ENCODE results near the gene C19orf53. TPM values are rescaled to one million over a fixed set of nuclear protein-coding genes. Genes with fewer than 3 reads are reported as not detected.
A peak's percentile ranks its signal among the peaks of the same experiment; 100 is the strongest.

C19orf53 gene
- total and polyA plus RNA-seq, 10 of the 15 experiments (the other 5 are each of a cell fraction or from before 2014, with no cell fraction given), result 109 to 449 (median 218) TPM

DNA sequence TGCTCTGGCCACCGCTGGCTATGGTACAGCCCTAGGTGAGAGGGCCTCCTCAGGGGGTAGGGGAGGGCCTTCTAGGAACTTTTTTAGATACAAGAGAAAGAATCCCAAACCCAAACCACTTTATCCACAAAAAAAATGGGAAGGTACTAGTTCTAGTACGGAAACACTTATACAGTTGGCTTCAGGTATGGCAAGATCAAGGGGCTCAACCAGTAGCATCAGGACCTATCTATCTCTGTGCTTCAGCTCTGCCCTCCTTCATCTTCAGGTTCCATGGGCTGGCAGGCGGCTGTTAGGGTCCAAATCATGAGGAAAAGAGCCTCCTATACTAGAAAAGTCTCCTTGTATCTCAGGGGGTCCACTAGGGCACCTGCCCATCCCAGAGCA lies 8.2 kb upstream of the C19orf53 start:
- Histone ChIP-seq H3K4me2 (ENCODE audit: control insufficient read depth, insufficient read depth) (no peak overlapping the region; the same call in 1 of the 2 replicates), H3K27me3 (replicated peaks in 1 of 2; ENCODE audit: control insufficient read depth in 2 of 2, insufficient read depth in 2 of 2, low read length in 1 of 2) (no peaks in the 10 kb centered on the region), H4K20me1 (ENCODE audit: control insufficient read depth, insufficient read depth) (no peaks in the 10 kb centered on the region), H2AFZ (ENCODE audit: control insufficient read depth, low read depth, low read length) (no peak overlapping the region), H3K4me1 (ENCODE audit: control insufficient read depth, insufficient read depth, low read length) (no peaks in the 10 kb centered on the region), H3K36me3 (ENCODE audit: control insufficient read depth in 2 of 2, insufficient read depth in 2 of 2, low read length in 1 of 2) (peaks cover 4 to 5% of the 10 kb centered on the region in 2 experiments; a peak in 3 of 4 replicates), H3K4me3 (0 out of 2 replicates have a peak overlapping the region, but pooled peaks have one; percentile 83), H3K9me3 (replicated peaks; ENCODE audit: control insufficient read depth, insufficient read depth, low read length) (no peaks in the 10 kb centered on the region), H3K79me2 (ENCODE audit: control insufficient read depth, insufficient read depth, low read length) (peaks cover 19% of the 10 kb centered on the region), H3K27ac (ENCODE audit: control insufficient read depth, insufficient read depth) (no peak overlapping the region), H3K9ac (ENCODE audit: control insufficient read depth, insufficient read depth, low read length) (no peak overlapping the region)
- 97% methylated on average over 3 of the region's 3 CpGs for WGBS (ENCODE audit: insufficient coverage, insufficient replicate concordance, low lambda C conversion rate, missing lambda C conversion rate)
- ChIA-PET RAD21 (ENCODE audit: unreplicated experiment) (no interaction called here), POLR2A (no interaction called here), SMC1A (ENCODE audit: uncharacterized antibody, unreplicated experiment) (interaction anchor here (0.8 to 2.0 kb wide), 2 partner anchors 8 to 9 kb away, joined by 4 to 6 read pairs; partner anchors contain the start of gene C19orf53), CTCF (no interaction called here)
- no peak for ATAC-seq
- TF ChIP-seq USF1 (IDR thresholded peaks at IDR 0.05; ENCODE audit: borderline replicate concordance, extremely low read length, insufficient read depth, low read depth, low read length) (no peak), MEF2A (IDR thresholded peaks at IDR 0.05; ENCODE audit: insufficient read depth, low read depth, low read length) (no peak), RELA (IDR thresholded peaks at IDR 0.05; ENCODE audit: borderline replicate concordance, partially characterized antibody) (no peak), BMI1 (IDR thresholded peaks at IDR 0.05; ENCODE audit: borderline replicate concordance) (no peak), HDAC2 (IDR thresholded peaks at IDR 0.05) (no peak)
- in situ Hi-C loops (cut with MboI) (no loop called here), intact Hi-C loops (cut with micrococcal nuclease; ENCODE audit: unreplicated experiment) (no loop called here)
- no peak for FAIRE-seq
- BruUV-seq (replicated peaks), result no TSS peak
- no peak for DNase-seq (ENCODE audit: low read depth, low spot score)

DNA sequence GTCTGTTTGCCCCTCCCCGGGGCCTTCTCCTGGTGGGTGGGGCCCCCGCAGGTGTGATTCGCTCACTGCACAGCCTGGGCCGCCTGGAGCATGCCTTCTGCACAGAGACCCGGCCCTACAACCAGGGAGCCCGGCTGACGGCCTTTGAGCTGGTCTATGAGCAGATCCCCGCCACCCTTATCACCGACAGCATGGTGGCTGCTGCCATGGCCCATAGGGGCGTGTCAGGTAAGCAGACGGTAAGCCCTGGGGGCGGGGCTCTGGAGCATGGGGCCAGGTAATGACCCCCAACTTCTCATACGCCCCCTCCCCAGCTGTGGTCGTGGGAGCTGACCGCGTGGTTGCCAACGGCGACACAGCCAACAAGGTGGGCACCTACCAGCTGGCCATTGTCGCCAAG lies 5.7 kb upstream of the C19orf53 start:
- TF ChIP-seq SMAD1 (IDR thresholded peaks at IDR 0.05; ENCODE audit: low read depth, partially characterized antibody), result no peak
- TF ChIP-seq SREBF1 (IDR thresholded peaks at IDR 0.05; ENCODE audit: low read length), result no peak
- WGBS (ENCODE audit: insufficient coverage, insufficient replicate concordance, low lambda C conversion rate, missing lambda C conversion rate), result 97% methylated on average over 19 of the region's 19 CpGs
- ChIA-PET RAD21 (ENCODE audit: unreplicated experiment) (no interaction called here), CTCF (interaction anchor here (1.0 kb wide), 1 partner anchor 32 kb away, joined by 5 read pairs; no protein-coding TSS in a partner anchor), SMC1A (ENCODE audit: uncharacterized antibody, unreplicated experiment) (no interaction called here), POLR2A (no interaction called here)
- H3K9me3 ChIP-seq (replicated peaks; ENCODE audit: control insufficient read depth, insufficient read depth, low read length), result no peaks in the 10 kb centered on the region
- no peak for ATAC-seq
- in situ Hi-C loops (cut with MboI), result no loop called here
- no peak overlapping the region for H3K27ac ChIP-seq (ENCODE audit: control insufficient read depth, insufficient read depth)
- H3K4me1 ChIP-seq (ENCODE audit: control insufficient read depth, insufficient read depth, low read length), result no peaks in the 10 kb centered on the region
- DNase-seq (ENCODE audit: low read depth, low spot score), result no peak
- no peak overlapping the region for H3K4me3 ChIP-seq
- H2AFZ ChIP-seq (ENCODE audit: control insufficient read depth, low read depth, low read length), result no peak overlapping the region
- no TSS peak for BruUV-seq (replicated peaks)
- intact Hi-C loops (cut with micrococcal nuclease; ENCODE audit: unreplicated experiment), result no loop called here
- peaks cover 0 to 5% of the 10 kb centered on the region in 2 experiments; a peak in 2 of 4 replicates for H3K36me3 ChIP-seq (ENCODE audit: control insufficient read depth in 2 of 2, insufficient read depth in 2 of 2, low read length in 1 of 2)
- FAIRE-seq, result no peak
- H3K4me2 ChIP-seq (ENCODE audit: control insufficient read depth, insufficient read depth), result no peak overlapping the region
- H3K27me3 ChIP-seq (replicated peaks in 1 of 2; ENCODE audit: control insufficient read depth in 2 of 2, insufficient read depth in 2 of 2, low read length in 1 of 2), result no peaks in the 10 kb centered on the region
- no peak overlapping the region for H3K9ac ChIP-seq (ENCODE audit: control insufficient read depth, insufficient read depth, low read length)
- no peaks in the 10 kb centered on the region for H4K20me1 ChIP-seq (ENCODE audit: control insufficient read depth, insufficient read depth)
- H3K79me2 ChIP-seq (ENCODE audit: control insufficient read depth, insufficient read depth, low read length), result peaks cover 19% of the 10 kb centered on the region

Data from GM12878 (cell line).